ENCODE results near the gene CDK6.
A peak's percentile ranks its signal among the peaks of the same experiment; 100 is the strongest.

Gene CDK6

DNA sequence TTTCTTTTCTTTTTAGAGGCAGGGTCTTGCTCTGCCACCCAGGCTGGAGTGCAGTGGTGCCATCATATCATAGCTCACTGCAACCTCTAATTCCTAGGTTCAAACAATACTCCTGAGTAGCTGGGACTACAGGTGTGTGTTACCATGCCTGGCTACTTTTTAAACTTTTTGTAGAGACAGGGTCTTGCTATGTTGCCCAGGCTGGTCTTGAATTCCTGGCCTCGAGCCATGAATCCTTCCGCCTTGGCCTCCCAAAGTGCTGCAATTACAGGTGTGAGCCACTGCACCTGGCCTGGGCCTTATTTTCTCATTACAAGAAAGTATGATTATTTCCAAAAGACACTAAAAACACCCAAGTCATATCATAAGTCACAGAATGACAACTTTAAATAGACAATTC, 106.6 kb downstream of the CDK6 start:
- DNase-seq, result no peak

DNA sequence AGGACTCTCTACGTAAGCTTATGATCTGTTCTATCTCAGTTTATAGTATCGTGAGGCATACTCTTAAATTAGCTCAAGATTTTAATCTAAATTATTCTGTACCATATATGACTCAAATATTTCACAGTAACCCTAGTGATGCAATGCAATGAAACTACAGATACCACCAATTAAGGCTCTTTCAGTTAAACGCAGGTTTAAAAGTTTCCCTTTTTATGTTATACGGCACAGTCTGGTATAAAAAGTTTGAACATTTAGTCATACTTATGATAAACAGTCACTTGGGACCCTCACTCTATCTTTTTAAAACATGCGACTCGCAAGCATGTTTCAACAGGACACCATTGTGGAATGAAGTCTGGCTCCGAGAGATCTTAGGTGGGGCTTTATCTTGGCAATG, 107.2 kb downstream of the CDK6 start:
- no peak for DNase-seq

DNA sequence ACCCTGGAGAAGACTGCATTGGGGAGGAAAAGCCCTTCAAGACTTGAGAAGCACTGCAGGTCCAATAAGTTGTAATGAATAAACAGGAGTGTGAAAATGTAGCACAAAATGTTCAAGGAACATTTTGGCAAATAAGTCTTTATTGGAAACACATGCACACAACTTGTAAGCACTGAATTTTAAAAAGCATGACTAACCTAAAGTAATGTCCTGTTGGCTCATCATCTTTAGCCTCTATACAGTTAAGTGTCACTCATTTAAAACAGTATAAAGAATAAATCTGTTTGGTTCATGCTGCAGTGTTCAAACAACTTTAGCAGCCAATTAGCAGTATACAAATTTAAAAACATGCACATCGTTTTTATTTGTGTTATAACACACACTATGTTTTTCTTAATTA, 108.6 kb downstream of the CDK6 start:
- no peak for DNase-seq

DNA sequence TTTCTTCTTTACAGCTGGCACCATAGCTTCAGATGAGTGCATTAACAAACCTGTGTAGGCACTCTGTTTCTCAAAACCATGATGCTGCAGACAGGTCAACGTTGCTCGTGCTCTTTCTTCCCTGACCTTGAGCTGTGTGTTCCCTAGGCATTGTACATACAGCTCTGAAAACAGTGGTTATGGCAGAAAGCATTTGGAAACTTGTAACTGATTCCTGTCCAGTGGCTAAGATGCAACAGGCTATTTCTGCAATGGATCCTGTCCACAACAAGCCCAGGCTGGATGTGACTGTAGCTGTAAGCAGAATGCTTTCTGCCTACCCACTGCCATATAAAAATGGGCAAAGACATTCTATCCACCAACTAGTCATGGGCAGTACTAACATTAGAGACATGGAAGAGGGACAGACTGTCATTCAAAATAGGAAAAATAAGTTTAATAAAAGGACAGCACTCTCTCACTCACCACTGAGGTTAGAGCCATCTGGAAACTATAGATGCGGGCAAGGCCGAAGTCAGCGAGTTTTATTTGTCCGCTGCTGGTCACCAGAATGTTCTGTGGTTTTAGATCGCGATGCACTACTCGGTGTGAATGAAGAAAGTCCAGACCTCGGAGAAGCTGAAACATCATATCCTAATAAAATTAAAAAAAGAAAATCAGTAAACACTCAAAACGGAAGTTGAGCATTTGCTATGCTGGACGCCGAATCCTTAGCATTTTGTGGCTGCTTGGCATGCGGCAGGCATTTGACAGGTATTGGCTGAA, 111.0 kb downstream of the CDK6 start:
- DNase-seq, result no peak

DNA sequence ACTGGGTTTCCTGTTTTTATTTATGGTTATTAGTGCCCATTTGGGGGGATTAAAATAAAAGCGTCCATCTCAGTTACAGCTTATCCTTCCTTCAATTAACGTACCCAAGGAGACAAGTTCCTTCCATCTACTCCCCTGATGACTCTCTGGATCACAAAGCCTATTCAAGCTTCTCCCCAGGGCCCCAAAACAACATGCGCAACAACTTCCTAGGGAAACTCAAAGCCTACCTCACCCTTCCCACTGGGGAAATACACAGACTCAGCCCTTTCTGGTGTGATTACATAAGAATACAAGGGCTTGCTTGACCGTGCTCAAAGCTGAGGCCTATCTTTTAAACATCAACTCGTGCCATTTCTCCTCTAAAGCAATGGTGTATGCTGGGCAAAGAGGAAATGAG, 112.4 kb downstream of the CDK6 start:
- DNase-seq, result no peak

GRCh38 chr7:92723205-92723604, 113.2 kb downstream of the CDK6 start:
- DNase-seq, result no peak

GRCh38 chr7:92722541-92722940, 113.8 kb downstream of the CDK6 start:
- DNase-seq, result no peak

DNA sequence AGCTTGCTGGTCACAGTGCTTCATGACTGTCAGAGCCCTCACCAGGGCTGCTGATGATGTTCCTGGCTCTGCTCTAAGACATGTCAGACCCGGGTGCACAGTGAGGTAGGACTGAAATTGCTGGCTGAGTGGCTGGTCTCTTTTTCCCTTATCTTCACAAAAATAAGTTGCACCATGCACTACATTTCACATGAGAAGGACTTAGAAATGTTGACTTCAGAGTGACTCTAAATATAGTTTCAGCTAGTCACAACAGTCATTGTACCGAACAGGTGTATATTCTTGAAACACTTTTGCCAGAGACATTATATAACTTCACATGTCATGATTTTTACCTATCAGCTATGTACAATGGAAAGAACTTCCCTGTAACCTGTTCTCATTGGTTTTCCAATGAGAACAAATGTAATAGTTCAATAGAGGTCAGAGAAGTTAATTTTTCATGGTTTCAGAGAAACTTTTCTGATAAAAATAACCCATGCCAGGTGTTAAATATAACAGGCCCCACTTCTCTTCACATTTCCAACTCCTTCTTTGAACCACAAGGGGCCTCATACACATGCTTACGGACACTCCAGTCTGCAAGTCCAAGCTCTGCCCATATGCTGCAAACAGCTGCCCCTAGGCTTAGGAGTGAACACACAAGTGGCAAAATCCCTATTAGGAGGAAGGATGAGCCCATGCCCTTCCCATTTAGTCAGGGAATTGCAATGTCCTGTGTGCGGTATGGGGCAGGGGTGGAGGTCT, 115.6 kb downstream of the CDK6 start:
- DNase-seq, result no peak

DNA sequence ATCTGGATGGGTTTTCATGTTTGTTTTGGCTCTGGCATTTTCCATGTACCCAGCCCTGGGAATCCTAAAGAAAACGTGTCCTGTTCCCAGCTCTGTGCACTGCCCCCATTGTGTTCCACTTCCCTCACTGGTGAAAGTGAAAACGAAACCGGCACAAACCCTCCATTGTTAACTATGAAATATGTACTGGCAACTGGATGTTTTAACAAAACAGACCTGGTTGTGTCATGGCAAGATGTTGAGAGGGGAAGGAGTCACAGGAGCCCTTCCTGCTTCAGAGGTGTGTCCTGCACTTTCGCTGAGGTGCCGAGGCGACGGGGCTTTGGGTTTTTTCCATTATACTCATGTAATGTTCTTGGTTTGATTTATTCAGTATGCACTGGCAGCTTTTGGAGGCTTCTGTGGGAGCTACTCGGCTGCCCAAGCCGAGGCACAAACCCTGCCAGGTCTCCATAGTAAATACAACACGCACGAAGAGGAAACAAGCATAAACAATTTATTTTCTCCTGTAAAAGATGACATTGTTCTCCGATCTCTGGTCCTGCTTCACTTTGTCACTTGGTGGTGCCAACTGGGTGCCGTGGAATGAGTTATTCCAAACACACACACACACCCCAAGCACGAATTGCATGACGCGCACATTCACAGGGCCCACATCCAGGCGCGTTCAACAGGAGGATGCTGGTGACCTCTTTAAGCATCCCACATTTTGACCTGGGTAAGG, 118.2 kb downstream of the CDK6 start:
- DNase-seq, result peak; percentile 35

DNA sequence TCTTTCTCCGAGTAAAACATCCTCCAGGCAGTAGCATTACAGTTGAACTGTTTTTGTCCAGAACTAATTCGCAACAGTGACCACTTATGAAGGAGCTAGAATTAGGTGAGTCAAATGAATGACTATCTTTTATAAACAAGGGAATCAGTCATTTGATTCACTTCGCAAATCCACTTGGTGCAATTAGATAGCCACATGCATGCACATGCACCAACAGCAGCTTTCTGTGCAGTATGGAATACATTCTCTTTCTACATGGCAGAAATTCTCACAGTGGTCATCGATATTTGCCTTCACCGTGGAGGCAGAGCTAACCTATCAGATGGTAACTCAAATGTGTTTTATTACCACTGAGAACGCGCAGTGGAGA, 118.8 kb downstream of the CDK6 start:
- DNase-seq, result no peak

GRCh38 chr7:92716825-92717580, 119.4 kb downstream of the CDK6 start:
- no peak for DNase-seq

DNA sequence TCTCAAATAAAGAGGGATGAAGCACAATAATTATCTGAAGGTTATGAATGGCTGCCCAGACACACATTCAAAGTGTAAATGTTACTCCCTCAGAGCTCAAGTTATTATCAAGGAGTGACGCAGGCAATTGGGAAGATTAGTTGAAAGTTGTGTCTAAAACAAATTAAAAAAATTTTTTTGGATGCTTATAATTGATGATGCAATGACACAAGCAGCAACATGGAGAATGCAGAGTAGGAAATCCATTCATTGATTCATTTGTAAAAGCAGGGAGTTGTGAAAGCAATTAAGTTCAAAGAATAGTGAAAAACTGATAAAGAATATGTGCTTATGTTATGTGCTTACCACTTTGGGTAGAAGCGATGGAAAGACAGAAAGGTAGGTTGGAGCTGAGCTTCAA, 120.4 kb downstream of the CDK6 start:
- no peak for DNase-seq

DNA sequence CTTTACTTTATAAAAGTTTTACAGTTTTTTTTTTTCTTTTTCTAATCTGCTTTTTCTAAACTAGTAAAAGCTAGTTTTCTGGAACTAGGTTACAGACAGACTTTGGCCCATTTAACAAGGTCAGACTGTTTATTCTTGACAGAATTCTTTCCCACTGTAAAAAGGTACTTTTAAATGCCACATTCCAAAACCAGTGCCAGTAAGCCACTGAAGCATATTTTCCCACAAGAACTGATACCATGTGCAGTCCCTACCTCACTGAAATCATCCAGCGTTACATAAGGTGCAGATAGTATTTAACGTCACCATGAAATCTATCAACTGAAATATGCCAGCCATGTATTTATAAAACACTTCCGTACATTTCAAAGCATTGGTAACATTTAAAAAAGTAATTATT, 121.6 kb downstream of the CDK6 start:
- DNase-seq, result no peak

DNA sequence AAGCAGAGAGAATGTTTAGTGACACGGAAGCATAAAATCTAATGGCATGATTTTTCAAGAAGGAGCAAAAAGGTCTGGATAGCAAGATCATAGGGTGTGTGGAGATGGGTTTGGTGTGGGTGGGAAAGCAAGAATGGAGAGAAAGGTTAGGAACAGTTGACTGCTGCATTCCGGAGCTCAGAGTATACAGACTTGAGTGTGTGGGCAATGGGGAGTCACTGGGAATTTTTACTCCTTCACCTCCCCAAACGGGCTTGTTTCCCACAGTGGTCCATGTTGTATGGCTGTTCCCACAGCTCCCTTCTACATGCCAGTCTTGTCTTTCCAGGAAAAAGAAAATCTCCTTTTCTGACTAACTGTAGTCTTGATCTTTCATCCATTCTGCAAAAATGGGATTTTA, 122.1 kb downstream of the CDK6 start:
- DNase-seq, result no peak

- DNase-seq, result no peak
Observed at GRCh38 chr7:92709912-92710311, 126.5 kb downstream of the CDK6 start.

DNA sequence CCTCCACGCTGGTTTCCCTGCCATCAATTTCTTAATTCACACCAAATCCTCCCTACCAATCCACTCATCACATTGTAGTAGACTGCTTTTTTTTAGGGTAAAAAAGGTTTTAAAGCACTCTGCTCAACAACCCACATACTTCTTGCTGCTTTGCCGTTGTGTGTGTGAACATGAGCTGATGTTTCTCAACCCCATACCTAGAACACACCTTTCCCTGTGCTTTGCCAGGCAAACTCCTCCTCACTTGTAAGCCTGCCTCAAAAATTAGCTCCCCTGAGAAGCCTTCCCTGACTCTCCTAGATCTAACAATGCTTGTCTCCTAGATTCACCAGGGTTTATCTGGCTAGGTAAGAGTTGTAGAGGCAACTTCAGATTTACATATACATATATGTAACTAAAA, 127.2 kb downstream of the CDK6 start:
- no peak for DNase-seq

DNA sequence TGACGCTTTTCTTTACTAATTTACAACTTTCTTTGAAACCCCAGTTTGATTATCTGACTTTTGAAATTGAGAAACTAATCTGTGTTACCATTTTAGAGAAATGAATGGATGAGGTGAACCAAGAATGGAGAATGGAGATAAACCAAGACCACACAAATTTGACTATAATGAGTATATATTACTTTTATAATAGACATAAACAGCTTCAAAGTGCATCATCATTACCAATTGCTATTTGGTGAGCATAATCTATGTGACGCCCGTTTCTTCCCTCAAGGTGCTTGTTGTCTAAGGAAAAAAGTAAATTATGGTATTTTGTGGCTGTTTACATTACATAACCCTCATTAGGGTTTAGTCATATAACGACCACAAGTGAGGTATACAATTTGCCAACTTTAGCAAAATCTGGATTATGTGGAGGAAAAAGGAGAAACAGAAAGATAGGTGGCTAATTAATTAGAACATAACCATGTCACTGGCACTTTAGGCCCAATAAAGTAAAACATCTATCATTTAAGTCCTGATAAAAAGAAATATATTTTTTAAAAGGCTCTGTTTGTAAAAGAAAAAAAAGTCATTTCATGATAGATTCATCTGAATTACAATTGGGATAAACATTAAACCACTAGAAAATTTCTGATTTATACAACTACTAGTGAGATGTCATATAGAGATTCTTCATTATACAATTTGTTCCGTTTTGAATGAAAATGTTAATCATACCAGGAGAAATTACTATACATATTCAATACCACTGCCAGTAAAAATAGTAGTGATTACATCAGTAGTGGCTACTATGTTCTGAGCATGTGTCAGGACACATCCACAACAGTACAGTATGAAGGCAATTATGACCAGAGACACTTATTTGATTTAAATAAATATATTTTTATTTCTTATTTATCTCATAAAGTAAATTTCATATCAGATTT, 128.0 kb downstream of the CDK6 start:
- DNase-seq, result no peak

DNA sequence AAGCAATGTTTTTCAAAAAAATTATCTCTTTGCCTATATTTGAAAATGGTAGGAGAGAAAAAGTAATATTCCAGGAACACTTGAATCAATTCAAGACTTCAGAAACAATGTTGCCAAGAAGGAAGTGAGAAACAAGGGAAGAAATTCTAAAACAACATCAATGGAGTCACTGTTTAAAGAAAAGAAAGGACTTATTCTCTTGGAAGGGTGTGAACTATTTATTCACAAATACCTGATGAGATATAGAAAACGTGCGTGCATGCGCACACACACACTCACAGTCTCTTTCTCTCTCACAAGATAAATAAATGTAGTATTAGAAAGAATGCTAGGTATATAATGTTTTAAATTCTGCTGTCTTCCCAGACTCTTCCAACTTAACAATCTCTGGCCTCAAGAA, 128.9 kb downstream of the CDK6 start:
- DNase-seq, result no peak

- no peak for DNase-seq
Observed at GRCh38 chr7:92706563-92706962, 129.8 kb downstream of the CDK6 start.

DNA sequence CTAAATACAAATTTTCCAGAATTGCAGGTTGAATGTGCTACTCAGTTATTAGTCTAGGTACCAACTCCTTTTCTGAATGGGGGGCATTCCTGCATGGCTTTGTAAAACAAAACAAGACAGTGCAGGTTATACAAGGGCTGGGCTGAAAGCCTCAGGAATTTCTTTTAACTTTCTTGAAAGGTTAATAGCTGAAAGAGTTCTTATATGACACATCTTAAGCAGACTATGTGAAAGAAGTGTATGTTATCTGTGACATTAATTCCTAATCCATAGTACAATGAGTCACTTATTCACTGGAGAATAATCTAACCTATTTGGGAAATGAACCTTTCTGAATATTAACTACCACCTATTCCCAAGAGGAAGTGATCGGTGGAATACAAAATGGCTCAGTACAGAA, 130.5 kb downstream of the CDK6 start:
- DNase-seq, result no peak

- no peak for DNase-seq
Observed at GRCh38 chr7:92704858-92705257, 131.5 kb downstream of the CDK6 start.

- no peak for DNase-seq
Observed at GRCh38 chr7:92702535-92702934, 133.8 kb downstream of the CDK6 start.

All from activated CD4-positive, alpha-beta T cell treated with anti-CD3 and anti-CD28 coated beads, Interleukin-2, amount 50 U/mL, for 1 hour (primary cell).